ENCODE measurements around the gene MYO5A.

DNA sequence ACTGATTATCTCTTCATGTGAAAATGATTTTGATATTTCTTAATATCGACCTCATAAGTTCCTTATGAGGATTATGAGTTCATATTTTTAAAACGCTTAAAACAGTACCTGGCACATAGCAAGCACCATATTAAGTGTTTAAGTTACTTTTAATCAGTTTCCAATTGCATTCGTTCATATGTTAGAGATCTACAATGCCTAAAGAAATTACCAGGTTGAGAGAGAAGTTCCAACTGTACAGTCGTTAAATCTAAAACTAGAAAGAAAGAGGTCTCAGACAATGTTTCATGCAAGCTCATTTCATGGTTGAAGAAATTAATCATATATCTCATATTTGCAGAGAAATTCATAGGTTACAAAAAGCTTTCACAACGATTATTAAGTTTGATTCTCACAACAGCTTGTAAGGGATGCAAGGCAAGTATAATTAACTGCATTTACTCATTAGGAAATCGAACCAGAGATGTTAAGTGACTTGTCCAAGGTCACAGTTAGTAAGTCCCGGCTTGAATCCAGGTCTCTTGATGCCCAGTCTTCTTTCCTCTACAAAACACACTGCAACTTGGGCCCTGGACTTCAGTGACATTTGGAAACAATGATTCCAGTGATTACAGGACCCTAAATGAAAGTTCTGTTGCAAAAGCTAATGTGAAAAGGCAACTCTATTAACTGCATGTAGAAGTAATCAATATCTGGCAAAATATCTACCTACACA, 1.3 kb downstream of the MYO5A start:
- TF ChIP-seq POLR2AphosphoS5 (IDR thresholded peaks at IDR 0.05; ENCODE audit: low read depth, low read length) (no peak), TAF1 (IDR thresholded peaks at IDR 0.05; ENCODE audit: borderline replicate concordance, insufficient read depth, low read length) (no peak), FOXP2 (optimal IDR thresholded peaks at IDR 0.05; ENCODE audit: borderline replicate concordance, extremely low read depth, extremely low read length, insufficient read depth) (no peak), SIN3A (IDR thresholded peaks at IDR 0.05; ENCODE audit: borderline replicate concordance, insufficient read depth, low read length) (no peak)
- TF ChIP-seq, protein P1, sequence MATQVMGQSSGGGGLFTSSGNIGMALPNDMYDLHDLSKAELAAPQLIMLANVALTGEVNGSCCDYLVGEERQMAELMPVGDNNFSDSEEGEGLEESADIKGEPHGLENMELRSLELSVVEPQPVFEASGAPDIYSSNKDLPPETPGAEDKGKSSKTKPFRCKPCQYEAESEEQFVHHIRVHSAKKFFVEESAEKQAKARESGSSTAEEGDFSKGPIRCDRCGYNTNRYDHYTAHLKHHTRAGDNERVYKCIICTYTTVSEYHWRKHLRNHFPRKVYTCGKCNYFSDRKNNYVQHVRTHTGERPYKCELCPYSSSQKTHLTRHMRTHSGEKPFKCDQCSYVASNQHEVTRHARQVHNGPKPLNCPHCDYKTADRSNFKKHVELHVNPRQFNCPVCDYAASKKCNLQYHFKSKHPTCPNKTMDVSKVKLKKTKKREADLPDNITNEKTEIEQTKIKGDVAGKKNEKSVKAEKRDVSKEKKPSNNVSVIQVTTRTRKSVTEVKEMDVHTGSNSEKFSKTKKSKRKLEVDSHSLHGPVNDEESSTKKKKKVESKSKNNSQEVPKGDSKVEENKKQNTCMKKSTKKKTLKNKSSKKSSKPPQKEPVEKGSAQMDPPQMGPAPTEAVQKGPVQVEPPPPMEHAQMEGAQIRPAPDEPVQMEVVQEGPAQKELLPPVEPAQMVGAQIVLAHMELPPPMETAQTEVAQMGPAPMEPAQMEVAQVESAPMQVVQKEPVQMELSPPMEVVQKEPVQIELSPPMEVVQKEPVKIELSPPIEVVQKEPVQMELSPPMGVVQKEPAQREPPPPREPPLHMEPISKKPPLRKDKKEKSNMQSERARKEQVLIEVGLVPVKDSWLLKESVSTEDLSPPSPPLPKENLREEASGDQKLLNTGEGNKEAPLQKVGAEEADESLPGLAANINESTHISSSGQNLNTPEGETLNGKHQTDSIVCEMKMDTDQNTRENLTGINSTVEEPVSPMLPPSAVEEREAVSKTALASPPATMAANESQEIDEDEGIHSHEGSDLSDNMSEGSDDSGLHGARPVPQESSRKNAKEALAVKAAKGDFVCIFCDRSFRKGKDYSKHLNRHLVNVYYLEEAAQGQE (IDR thresholded peaks at IDR 0.05; ENCODE audit: insufficient read depth in 1 of 2, low read depth in 2 of 2, low read length in 2 of 2), result no peak

Data from PFSK-1 (cell line).